ENCODE data around the gene FARS2.

The FARS2 gene

GRCh38 chr6:5316951-5317350 lies 55.6 kb downstream of the FARS2 start:
- H3K36me3 ChIP-seq (ENCODE audit: control insufficient read depth, insufficient read depth, low read length), result no peaks in the 10 kb centered on the region

GRCh38 chr6:5318617-5319272 lies 57.4 kb downstream of the FARS2 start:
- H3K9me3 ChIP-seq (ENCODE audit: control insufficient read depth, low read length), result no peaks in the 10 kb centered on the region
- H3K4me1 ChIP-seq (ENCODE audit: control insufficient read depth, insufficient read depth, low read length), result no peaks in the 10 kb centered on the region
- no peak overlapping the region for H3K9ac ChIP-seq (ENCODE audit: low read length)
- no peaks in the 10 kb centered on the region for H3K27me3 ChIP-seq (ENCODE audit: control insufficient read depth, insufficient read depth, low read length)
- no peak overlapping the region for H3K4me3 ChIP-seq (ENCODE audit: low read length)
- no peaks in the 10 kb centered on the region for H3K36me3 ChIP-seq (ENCODE audit: control insufficient read depth, insufficient read depth, low read length)

More at GRCh38 chr6:5316951-5317350, 55.6 kb downstream of the FARS2 start:
- Histone ChIP-seq H3K4me1 (ENCODE audit: control insufficient read depth, insufficient read depth, low read length) (no peaks in the 10 kb centered on the region), H3K4me3 (ENCODE audit: low read length) (no peak overlapping the region), H3K9me3 (ENCODE audit: control insufficient read depth, low read length) (no peaks in the 10 kb centered on the region), H3K27me3 (ENCODE audit: control insufficient read depth, insufficient read depth, low read length) (no peaks in the 10 kb centered on the region), H3K9ac (ENCODE audit: low read length) (no peak overlapping the region)

- H3K4me3 ChIP-seq (ENCODE audit: low read length), result no peak overlapping the region
- H3K27me3 ChIP-seq (ENCODE audit: control insufficient read depth, insufficient read depth, low read length), result no peaks in the 10 kb centered on the region
- H3K36me3 ChIP-seq (ENCODE audit: control insufficient read depth, insufficient read depth, low read length), result no peaks in the 10 kb centered on the region
- no peaks in the 10 kb centered on the region for H3K9me3 ChIP-seq (ENCODE audit: control insufficient read depth, low read length)
- no peaks in the 10 kb centered on the region for H3K4me1 ChIP-seq (ENCODE audit: control insufficient read depth, insufficient read depth, low read length)
- no peak overlapping the region for H3K9ac ChIP-seq (ENCODE audit: low read length)
These were observed 62.7 kb downstream of the FARS2 start for GRCh38 chr6:5323979-5324378.

GRCh38 chr6:5325173-5325572 lies 63.9 kb downstream of the FARS2 start:
- no peaks in the 10 kb centered on the region for H3K4me1 ChIP-seq (ENCODE audit: control insufficient read depth, insufficient read depth, low read length)
- H3K27me3 ChIP-seq (ENCODE audit: control insufficient read depth, insufficient read depth, low read length), result no peaks in the 10 kb centered on the region
- no peaks in the 10 kb centered on the region for H3K36me3 ChIP-seq (ENCODE audit: control insufficient read depth, insufficient read depth, low read length)
- no peak overlapping the region for H3K9ac ChIP-seq (ENCODE audit: low read length)
- no peaks in the 10 kb centered on the region for H3K9me3 ChIP-seq (ENCODE audit: control insufficient read depth, low read length)
- no peak overlapping the region for H3K4me3 ChIP-seq (ENCODE audit: low read length)

GRCh38 chr6:5326022-5326641 lies 64.8 kb downstream of the FARS2 start:
- Histone ChIP-seq H3K4me1 (ENCODE audit: control insufficient read depth, insufficient read depth, low read length) (no peaks in the 10 kb centered on the region), H3K36me3 (ENCODE audit: control insufficient read depth, insufficient read depth, low read length) (no peaks in the 10 kb centered on the region), H3K4me3 (ENCODE audit: low read length) (no peak overlapping the region), H3K9me3 (ENCODE audit: control insufficient read depth, low read length) (no peaks in the 10 kb centered on the region), H3K9ac (ENCODE audit: low read length) (no peak overlapping the region), H3K27me3 (ENCODE audit: control insufficient read depth, insufficient read depth, low read length) (no peaks in the 10 kb centered on the region)

GRCh38 chr6:5328800-5329199 lies 67.5 kb downstream of the FARS2 start:
- Histone ChIP-seq H3K4me1 (ENCODE audit: control insufficient read depth, insufficient read depth, low read length) (no peaks in the 10 kb centered on the region), H3K27me3 (ENCODE audit: control insufficient read depth, insufficient read depth, low read length) (no peaks in the 10 kb centered on the region), H3K9ac (ENCODE audit: low read length) (no peak overlapping the region), H3K36me3 (ENCODE audit: control insufficient read depth, insufficient read depth, low read length) (no peaks in the 10 kb centered on the region), H3K9me3 (ENCODE audit: control insufficient read depth, low read length) (no peaks in the 10 kb centered on the region), H3K4me3 (ENCODE audit: low read length) (no peak overlapping the region)

- H3K27me3 ChIP-seq (ENCODE audit: control insufficient read depth, insufficient read depth, low read length), result no peaks in the 10 kb centered on the region
- no peaks in the 10 kb centered on the region for H3K36me3 ChIP-seq (ENCODE audit: control insufficient read depth, insufficient read depth, low read length)
- no peaks in the 10 kb centered on the region for H3K4me1 ChIP-seq (ENCODE audit: control insufficient read depth, insufficient read depth, low read length)
- no peak overlapping the region for H3K4me3 ChIP-seq (ENCODE audit: low read length)
- no peak overlapping the region for H3K9ac ChIP-seq (ENCODE audit: low read length)
- no peaks in the 10 kb centered on the region for H3K9me3 ChIP-seq (ENCODE audit: control insufficient read depth, low read length)
These were observed 70.6 kb downstream of the FARS2 start for GRCh38 chr6:5331845-5332442.

GRCh38 chr6:5333658-5334057 lies 72.3 kb downstream of the FARS2 start:
- Histone ChIP-seq H3K27me3 (ENCODE audit: control insufficient read depth, insufficient read depth, low read length) (no peaks in the 10 kb centered on the region), H3K4me3 (ENCODE audit: low read length) (no peak overlapping the region), H3K36me3 (ENCODE audit: control insufficient read depth, insufficient read depth, low read length) (no peaks in the 10 kb centered on the region), H3K4me1 (ENCODE audit: control insufficient read depth, insufficient read depth, low read length) (no peaks in the 10 kb centered on the region), H3K9ac (ENCODE audit: low read length) (no peak overlapping the region), H3K9me3 (ENCODE audit: control insufficient read depth, low read length) (no peaks in the 10 kb centered on the region)

GRCh38 chr6:5334341-5334740 lies 73.0 kb downstream of the FARS2 start:
- H3K4me3 ChIP-seq (ENCODE audit: low read length), result no peak overlapping the region
- no peak overlapping the region for H3K9ac ChIP-seq (ENCODE audit: low read length)
- no peaks in the 10 kb centered on the region for H3K9me3 ChIP-seq (ENCODE audit: control insufficient read depth, low read length)
- H3K27me3 ChIP-seq (ENCODE audit: control insufficient read depth, insufficient read depth, low read length), result no peaks in the 10 kb centered on the region
- no peaks in the 10 kb centered on the region for H3K4me1 ChIP-seq (ENCODE audit: control insufficient read depth, insufficient read depth, low read length)
- H3K36me3 ChIP-seq (ENCODE audit: control insufficient read depth, insufficient read depth, low read length), result no peaks in the 10 kb centered on the region

GRCh38 chr6:5335020-5335419 lies 73.7 kb downstream of the FARS2 start:
- Histone ChIP-seq H3K4me3 (ENCODE audit: low read length) (no peak overlapping the region), H3K36me3 (ENCODE audit: control insufficient read depth, insufficient read depth, low read length) (no peaks in the 10 kb centered on the region), H3K9ac (ENCODE audit: low read length) (no peak overlapping the region), H3K9me3 (ENCODE audit: control insufficient read depth, low read length) (no peaks in the 10 kb centered on the region), H3K27me3 (ENCODE audit: control insufficient read depth, insufficient read depth, low read length) (no peaks in the 10 kb centered on the region), H3K4me1 (ENCODE audit: control insufficient read depth, insufficient read depth, low read length) (no peaks in the 10 kb centered on the region)

- no peaks in the 10 kb centered on the region for H3K4me1 ChIP-seq (ENCODE audit: control insufficient read depth, insufficient read depth, low read length)
- H3K36me3 ChIP-seq (ENCODE audit: control insufficient read depth, insufficient read depth, low read length), result no peaks in the 10 kb centered on the region
- H3K27me3 ChIP-seq (ENCODE audit: control insufficient read depth, insufficient read depth, low read length), result no peaks in the 10 kb centered on the region
- no peaks in the 10 kb centered on the region for H3K9me3 ChIP-seq (ENCODE audit: control insufficient read depth, low read length)
- no peak overlapping the region for H3K4me3 ChIP-seq (ENCODE audit: low read length)
- no peak overlapping the region for H3K9ac ChIP-seq (ENCODE audit: low read length)
These were observed 76.3 kb downstream of the FARS2 start for GRCh38 chr6:5337573-5337972.

GRCh38 chr6:5338177-5338960 lies 77.1 kb downstream of the FARS2 start:
- H3K4me1 ChIP-seq (ENCODE audit: control insufficient read depth, insufficient read depth, low read length), result no peaks in the 10 kb centered on the region

More at GRCh38 chr6:5338177-5338960, 77.1 kb downstream of the FARS2 start:
- no peaks in the 10 kb centered on the region for H3K27me3 ChIP-seq (ENCODE audit: control insufficient read depth, insufficient read depth, low read length)
- no peaks in the 10 kb centered on the region for H3K9me3 ChIP-seq (ENCODE audit: control insufficient read depth, low read length)
- H3K36me3 ChIP-seq (ENCODE audit: control insufficient read depth, insufficient read depth, low read length), result no peaks in the 10 kb centered on the region
- no peak overlapping the region for H3K4me3 ChIP-seq (ENCODE audit: low read length)
- no peak overlapping the region for H3K9ac ChIP-seq (ENCODE audit: low read length)
